ENCODE results near the gene SYNDIG1L. TPM values are rescaled to one million over a fixed set of nuclear protein-coding genes. Genes with fewer than 3 reads are reported as not detected.

SYNDIG1L gene
- total RNA-seq, result not detected in 2 replicates

DNA sequence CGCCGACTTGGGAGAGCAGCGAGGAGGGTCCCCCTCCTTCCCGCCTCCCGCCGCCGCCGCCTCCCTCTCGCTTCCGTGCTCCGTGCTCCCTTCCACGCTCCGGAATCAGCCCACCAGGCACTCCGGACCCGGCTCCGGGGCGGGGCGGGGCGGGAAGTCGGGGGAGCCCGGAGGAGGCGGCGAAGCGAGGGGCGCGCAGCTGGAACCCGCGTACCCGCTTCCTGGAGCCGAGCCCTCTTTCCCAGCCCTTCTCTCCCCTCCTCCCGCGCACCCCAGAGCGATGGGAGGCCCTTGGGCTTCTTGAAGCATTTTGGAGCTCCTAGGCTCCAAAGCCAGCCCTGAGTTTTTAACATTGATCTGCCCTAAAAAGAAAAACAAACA lies at the start of gene SYNDIG1L:
Gene SYNDIG1L (minus strand): TSS at position 9 of the 381 bp plus-strand sequence. CDS start 16,466 bp downstream, outside the sequence.

Other genes with a start within 250 kb of the SYNDIG1L start
- not detected in 2 replicates for gene VSX2, start 186.8 kb downstream of the SYNDIG1L start, total RNA-seq
- 17.8 and 21.5 TPM in 2 replicates for gene ABCD4, start 123.3 kb downstream of the SYNDIG1L start, total RNA-seq
- not detected in 2 replicates for gene VRTN, start 77.7 kb downstream of the SYNDIG1L start, total RNA-seq
- 362 and 444 TPM in 2 replicates for gene NPC2, start 67.1 kb upstream of the SYNDIG1L start, total RNA-seq
- 16.4 and 25.6 TPM in 2 replicates for gene ISCA2, start 67.6 kb upstream of the SYNDIG1L start, total RNA-seq
- 39.0 and 52.0 TPM in 2 replicates for gene LTBP2, start 186.0 kb upstream of the SYNDIG1L start, total RNA-seq